Caco-2 (cell line): ENCODE results near the gene CELF5. TPM values are rescaled to one million over a fixed set of nuclear protein-coding genes. Genes with fewer than 3 reads are reported as not detected.

Experiments
- total RNA-seq: library from RNA; stranded (reverse); gene quantifications from 2 replicates; pipeline ENCODE4 v1.2.3, GENCODE V29; 2022

Gene CELF5
- total RNA-seq, 1 experiment from 2014 or later = 0.07 TPM

Other genes starting within 250 kb of the CELF5 start
- gene TLE6, start 247.1 kb upstream of the CELF5 start, total RNA-seq = 1.4 and 1.9 TPM in 2 replicates
- gene TLE2, start 195.4 kb upstream of the CELF5 start, total RNA-seq = 29.2 and 31.3 TPM in 2 replicates
- 132 and 144 TPM in 2 replicates for gene TLE5, start 162.2 kb upstream of the CELF5 start, total RNA-seq
- gene GNA11, start 130.3 kb upstream of the CELF5 start, total RNA-seq = 50.0 and 50.7 TPM in 2 replicates
- gene GNA15, start 88.6 kb upstream of the CELF5 start, total RNA-seq = not detected in 2 replicates
- not detected in 2 replicates for gene S1PR4, start 45.9 kb upstream of the CELF5 start, total RNA-seq
- 87.3 and 94.2 TPM in 2 replicates for gene NCLN, start 38.7 kb upstream of the CELF5 start, total RNA-seq
- gene NFIC, start 141.9 kb downstream of the CELF5 start, total RNA-seq = 5.1 and 5.5 TPM in 2 replicates